WTC11 (cell line): ENCODE results near the gene C10orf120. TPM values are rescaled to one million over a fixed set of nuclear protein-coding genes. Genes with fewer than 3 reads are reported as not detected.
A peak's percentile ranks its signal among the peaks of the same experiment; 100 is the strongest.

Source experiments
- ATAC-seq: fragments of 200-7000 bp; cut with Tn5 transposase; 2 replicates; pipeline ENCODE4 v1.10.0; 2021; ENCODE audit warnings: mild to moderate bottlenecking, moderate library complexity
- CTCF ChIA-PET: fragments of 300-600 bp; sonication (Branson Sonifier 250); formaldehyde crosslinking; loops from one replicate; lab custom pipeline; 2021; ENCODE audit warnings: antibody characterized with exemption; lab: Charles Lee
- POLR2A ChIA-PET: fragments of 350-600 bp; sonication (Branson Sonifier 250); formaldehyde crosslinking; loops from one replicate; lab custom pipeline; 2021; ENCODE audit warnings: antibody characterized with exemption; lab: Charles Lee
- DNase-seq: peaks from one replicate; pipeline ENCODE4 v3.0.0; 2021; ENCODE audit warnings: low spot score
- H3K27ac Mint-ChIP-seq: 2 replicates; pipeline ENCODE4 v1.8.0; 2021; ENCODE audit warnings: mixed read lengths
- H3K27me3 Mint-ChIP-seq: 2 replicates; pipeline ENCODE4 v1.8.0; 2021; ENCODE audit warnings: low read depth, mild to moderate bottlenecking, moderate library complexity, mixed read lengths
- H3K36me3 Mint-ChIP-seq: 2 replicates; pipeline ENCODE4 v1.8.0; 2021; ENCODE audit warnings: mixed read lengths
- H3K4me1 Mint-ChIP-seq: 2 replicates; pipeline ENCODE4 v1.8.0; 2022; ENCODE audit warnings: mixed read lengths
- H3K4me3 Mint-ChIP-seq: 2 replicates; pipeline ENCODE4 v1.8.0; 2021; ENCODE audit warnings: mild to moderate bottlenecking, moderate library complexity, mixed read lengths
- H3K9me3 Mint-ChIP-seq: 2 replicates; pipeline ENCODE4 v1.8.0; 2021; ENCODE audit warnings: mixed read lengths
- ATF2 ChIP-seq: sonication (generic); formaldehyde crosslinking; IDR thresholded peaks from 2 replicates; pipeline ENCODE4 v1.8.1; 2022; ENCODE audit warnings: low read depth, missing genetic modification reagents, borderline replicate concordance
- ATF6 ChIP-seq: sonication (generic); formaldehyde crosslinking; IDR thresholded peaks from 2 replicates; pipeline ENCODE4 v1.8.1; 2023; ENCODE audit warnings: mild to moderate bottlenecking, missing genetic modification reagents
- E2F4 ChIP-seq: sonication (generic); formaldehyde crosslinking; IDR thresholded peaks from 2 replicates; pipeline ENCODE4 v1.8.1; 2022; ENCODE audit warnings: low read depth, mild to moderate bottlenecking, moderate library complexity, missing genetic modification reagents, borderline replicate concordance
- EMX1 ChIP-seq: fragments of 250-450 bp; sonication (Bioruptor Pico); IDR thresholded peaks from 2 replicates; pipeline ENCODE4 v1.8.0; 2021; ENCODE audit warnings: mild to moderate bottlenecking
- GRHL2 ChIP-seq: fragments of 250-450 bp; sonication (Bioruptor Pico); IDR thresholded peaks from 2 replicates; pipeline ENCODE4 v1.8.0; 2022; ENCODE audit warnings: mild to moderate bottlenecking, moderate library complexity; ENCODE audit not compliant: insufficient replicate concordance, severe bottlenecking
- MLX ChIP-seq: sonication (generic); formaldehyde crosslinking; IDR thresholded peaks from 2 replicates; pipeline ENCODE4 v1.8.1; 2023; ENCODE audit warnings: mild to moderate bottlenecking, missing genetic modification reagents, moderate library complexity
- NFATC4 ChIP-seq: fragments of 250-450 bp; sonication (Bioruptor Pico); IDR thresholded peaks from 2 replicates; pipeline ENCODE4 v1.9.0; 2021; ENCODE audit warnings: mild to moderate bottlenecking
- NFYB ChIP-seq: sonication (generic); formaldehyde crosslinking; conservative IDR thresholded peaks from 2 replicates; pipeline ENCODE4 v1.8.0; 2022; ENCODE audit warnings: low read depth, missing genetic modification reagents
- SMAD3 ChIP-seq: sonication (generic); formaldehyde crosslinking; IDR thresholded peaks from 2 replicates; pipeline ENCODE4 v1.8.0; 2022; ENCODE audit warnings: missing genetic modification reagents, mild to moderate bottlenecking, borderline replicate concordance
- SP1 ChIP-seq: sonication (generic); formaldehyde crosslinking; conservative IDR thresholded peaks from 2 replicates; pipeline ENCODE4 v1.8.1; 2022; ENCODE audit warnings: missing genetic modification reagents
- TEAD4 ChIP-seq: sonication (generic); formaldehyde crosslinking; IDR thresholded peaks from 2 replicates; pipeline ENCODE4 v1.8.0; 2022; ENCODE audit warnings: mild to moderate bottlenecking, missing genetic modification reagents
- TP53 ChIP-seq: sonication (generic); formaldehyde crosslinking; IDR thresholded peaks from 2 replicates; pipeline ENCODE4 v1.8.1; 2023; ENCODE audit warnings: mild to moderate bottlenecking, missing genetic modification reagents
- ZNF232 ChIP-seq: sonication (generic); formaldehyde crosslinking; IDR thresholded peaks from 2 replicates; pipeline ENCODE4 v1.8.0; 2022; ENCODE audit warnings: mild to moderate bottlenecking, missing genetic modification reagents
- ZNF416 ChIP-seq: fragments of 250-450 bp; sonication (Bioruptor Pico); IDR thresholded peaks from 2 replicates; pipeline ENCODE4 v1.9.0; 2021; ENCODE audit warnings: mild to moderate bottlenecking, inconsistent platforms
- total RNA-seq: library from RNA; stranded (reverse); gene quantifications from 3 replicates; pipeline ENCODE4 v1.2.3, GENCODE V29; 2021
- TF ChIP-seq, protein P1 (sequence below): sonication (generic); formaldehyde crosslinking; IDR thresholded peaks from 2 replicates; pipeline ENCODE4 v1.8.0; 2022; ENCODE audit warnings: mild to moderate bottlenecking, missing genetic modification reagents
- TF ChIP-seq, protein P2 (sequence below): sonication (generic); formaldehyde crosslinking; IDR thresholded peaks from 2 replicates; pipeline ENCODE4 v1.8.0; 2023; ENCODE audit warnings: missing genetic modification reagents, mild to moderate bottlenecking, borderline replicate concordance
- TF ChIP-seq, protein P3 (sequence below): sonication (generic); formaldehyde crosslinking; IDR thresholded peaks from 2 replicates; pipeline ENCODE4 v1.8.1; 2022; ENCODE audit warnings: mild to moderate bottlenecking, missing genetic modification reagents, moderate library complexity, borderline replicate concordance
- TF ChIP-seq, protein P4 (sequence below): fragments of 250-450 bp; sonication (Bioruptor Pico); IDR thresholded peaks from 2 replicates; pipeline ENCODE4 v1.8.0; 2021; ENCODE audit warnings: mild to moderate bottlenecking
- TF ChIP-seq, protein P5 (sequence below): sonication (generic); formaldehyde crosslinking; IDR thresholded peaks from 2 replicates; pipeline ENCODE4 v1.8.0; 2022; ENCODE audit warnings: mild to moderate bottlenecking, missing genetic modification reagents

C10orf120 gene
- total RNA-seq, 1 experiment from 2014 or later: not detected

DNA sequence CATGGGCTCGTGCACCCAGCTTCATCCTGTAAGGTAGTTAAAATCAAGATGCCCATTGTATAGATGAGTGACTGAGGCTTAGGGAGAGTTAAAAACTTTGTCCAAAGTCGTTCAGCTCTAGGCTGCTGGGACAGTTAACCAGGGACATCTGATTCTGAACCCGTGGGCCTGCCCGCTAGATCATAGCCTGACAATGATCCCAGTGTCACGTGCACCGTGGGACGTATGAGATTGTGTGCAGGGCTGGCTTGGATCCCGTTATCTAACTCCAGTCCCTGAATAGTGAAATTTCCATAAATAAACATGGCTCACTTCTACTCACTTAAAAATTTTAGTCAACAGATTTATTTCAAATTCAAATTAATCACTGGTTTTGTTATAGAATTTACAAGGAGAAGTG, 24.9 kb downstream of the C10orf120 start (continued):
- TF ChIP-seq, protein P1, sequence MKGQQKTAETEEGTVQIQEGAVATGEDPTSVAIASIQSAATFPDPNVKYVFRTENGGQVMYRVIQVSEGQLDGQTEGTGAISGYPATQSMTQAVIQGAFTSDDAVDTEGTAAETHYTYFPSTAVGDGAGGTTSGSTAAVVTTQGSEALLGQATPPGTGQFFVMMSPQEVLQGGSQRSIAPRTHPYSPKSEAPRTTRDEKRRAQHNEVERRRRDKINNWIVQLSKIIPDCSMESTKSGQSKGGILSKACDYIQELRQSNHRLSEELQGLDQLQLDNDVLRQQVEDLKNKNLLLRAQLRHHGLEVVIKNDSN (CRISPR knock-in tag): no peak
- TF ChIP-seq EMX1 (CRISPR knock-in tag) (no peak), GRHL2 (CRISPR knock-in tag) (no peak), MLX (CRISPR knock-in tag) (no peak), ATF2 (CRISPR knock-in tag) (no peak)
- TF ChIP-seq, protein P2, sequence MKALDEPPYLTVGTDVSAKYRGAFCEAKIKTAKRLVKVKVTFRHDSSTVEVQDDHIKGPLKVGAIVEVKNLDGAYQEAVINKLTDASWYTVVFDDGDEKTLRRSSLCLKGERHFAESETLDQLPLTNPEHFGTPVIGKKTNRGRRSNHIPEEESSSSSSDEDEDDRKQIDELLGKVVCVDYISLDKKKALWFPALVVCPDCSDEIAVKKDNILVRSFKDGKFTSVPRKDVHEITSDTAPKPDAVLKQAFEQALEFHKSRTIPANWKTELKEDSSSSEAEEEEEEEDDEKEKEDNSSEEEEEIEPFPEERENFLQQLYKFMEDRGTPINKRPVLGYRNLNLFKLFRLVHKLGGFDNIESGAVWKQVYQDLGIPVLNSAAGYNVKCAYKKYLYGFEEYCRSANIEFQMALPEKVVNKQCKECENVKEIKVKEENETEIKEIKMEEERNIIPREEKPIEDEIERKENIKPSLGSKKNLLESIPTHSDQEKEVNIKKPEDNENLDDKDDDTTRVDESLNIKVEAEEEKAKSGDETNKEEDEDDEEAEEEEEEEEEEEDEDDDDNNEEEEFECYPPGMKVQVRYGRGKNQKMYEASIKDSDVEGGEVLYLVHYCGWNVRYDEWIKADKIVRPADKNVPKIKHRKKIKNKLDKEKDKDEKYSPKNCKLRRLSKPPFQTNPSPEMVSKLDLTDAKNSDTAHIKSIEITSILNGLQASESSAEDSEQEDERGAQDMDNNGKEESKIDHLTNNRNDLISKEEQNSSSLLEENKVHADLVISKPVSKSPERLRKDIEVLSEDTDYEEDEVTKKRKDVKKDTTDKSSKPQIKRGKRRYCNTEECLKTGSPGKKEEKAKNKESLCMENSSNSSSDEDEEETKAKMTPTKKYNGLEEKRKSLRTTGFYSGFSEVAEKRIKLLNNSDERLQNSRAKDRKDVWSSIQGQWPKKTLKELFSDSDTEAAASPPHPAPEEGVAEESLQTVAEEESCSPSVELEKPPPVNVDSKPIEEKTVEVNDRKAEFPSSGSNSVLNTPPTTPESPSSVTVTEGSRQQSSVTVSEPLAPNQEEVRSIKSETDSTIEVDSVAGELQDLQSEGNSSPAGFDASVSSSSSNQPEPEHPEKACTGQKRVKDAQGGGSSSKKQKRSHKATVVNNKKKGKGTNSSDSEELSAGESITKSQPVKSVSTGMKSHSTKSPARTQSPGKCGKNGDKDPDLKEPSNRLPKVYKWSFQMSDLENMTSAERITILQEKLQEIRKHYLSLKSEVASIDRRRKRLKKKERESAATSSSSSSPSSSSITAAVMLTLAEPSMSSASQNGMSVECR (CRISPR knock-in tag): no peak

- H3K4me1 Mint-ChIP-seq: peaks cover 7% of the 10 kb centered on the region; the same call in 1 of the 2 replicates
- H3K4me3 Mint-ChIP-seq: no peak overlapping the region
- no peak for TF ChIP-seq ATF6 (CRISPR knock-in tag)
- H3K27me3 Mint-ChIP-seq: no peaks in the 10 kb centered on the region; the same call in none of the 2 replicates
- H3K27ac Mint-ChIP-seq: no peak overlapping the region
- CTCF ChIA-PET: interaction anchor here (1.2 to 1.3 kb wide), 2 partner anchors 25 to 375 kb away, joined by 3 to 4 read pairs; no protein-coding TSS in a partner anchor
- no peak for DNase-seq
- ATAC-seq: no peak
- POLR2A ChIA-PET: no interaction called here
- no peaks in the 10 kb centered on the region for H3K36me3 Mint-ChIP-seq
- 0 out of 2 replicates have a peak, but pooled peaks cover 6% of the 10 kb centered on the region for H3K9me3 Mint-ChIP-seq
These were observed 25.9 kb downstream of the C10orf120 start for GRCh38 chr10:122673731-122674130.

DNA sequence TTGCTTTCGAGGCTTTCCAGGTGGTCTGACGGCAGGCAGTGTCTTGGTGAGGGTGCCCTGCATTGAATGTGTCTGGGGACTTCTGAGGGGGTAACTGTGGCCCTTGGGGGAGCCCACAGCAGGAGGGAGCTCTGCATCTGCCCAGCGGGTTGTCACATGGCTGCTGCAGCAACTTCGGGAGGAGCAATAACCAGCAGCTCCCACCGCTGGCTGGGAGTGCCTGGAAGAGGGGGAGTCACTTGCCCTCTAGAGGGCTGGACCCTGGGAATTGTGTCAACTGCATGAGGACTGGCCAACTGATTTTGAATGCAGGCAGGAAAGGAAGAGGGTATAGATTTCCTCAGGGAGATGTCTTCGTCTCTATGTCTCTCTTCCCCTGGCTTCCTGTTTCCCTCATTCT, 26.4 kb downstream of the C10orf120 start:
- Mint-ChIP-seq H3K27ac (no peak overlapping the region), H3K4me3 (no peak overlapping the region), H3K36me3 (no peaks in the 10 kb centered on the region), H3K9me3 (0 out of 2 replicates have a peak, but pooled peaks cover 6% of the 10 kb centered on the region), H3K4me1 (peaks cover 7% of the 10 kb centered on the region; the same call in 1 of the 2 replicates), H3K27me3 (no peaks in the 10 kb centered on the region; the same call in none of the 2 replicates)
- ATAC-seq (peak; percentile 26; the same call in 1 of the 2 replicates), DNase-seq (no peak)
- ChIA-PET CTCF (interaction anchor here (1.2 to 1.3 kb wide), 2 partner anchors 25 to 374 kb away, joined by 3 to 4 read pairs; no protein-coding TSS in a partner anchor), POLR2A (no interaction called here)
- TF ChIP-seq SP1 (CRISPR knock-in tag) (no peak), NFATC4 (CRISPR knock-in tag) (no peak), ZNF416 (CRISPR knock-in tag) (no peak), TEAD4 (CRISPR knock-in tag) (no peak), NFYB (CRISPR knock-in tag) (no peak), TP53 (no peak), ZNF232 (CRISPR knock-in tag) (no peak), SMAD3 (no peak), E2F4 (CRISPR knock-in tag) (no peak)
- TF ChIP-seq, protein P3, sequence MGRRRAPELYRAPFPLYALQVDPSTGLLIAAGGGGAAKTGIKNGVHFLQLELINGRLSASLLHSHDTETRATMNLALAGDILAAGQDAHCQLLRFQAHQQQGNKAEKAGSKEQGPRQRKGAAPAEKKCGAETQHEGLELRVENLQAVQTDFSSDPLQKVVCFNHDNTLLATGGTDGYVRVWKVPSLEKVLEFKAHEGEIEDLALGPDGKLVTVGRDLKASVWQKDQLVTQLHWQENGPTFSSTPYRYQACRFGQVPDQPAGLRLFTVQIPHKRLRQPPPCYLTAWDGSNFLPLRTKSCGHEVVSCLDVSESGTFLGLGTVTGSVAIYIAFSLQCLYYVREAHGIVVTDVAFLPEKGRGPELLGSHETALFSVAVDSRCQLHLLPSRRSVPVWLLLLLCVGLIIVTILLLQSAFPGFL (CRISPR knock-in tag): no peak
- TF ChIP-seq, protein P4, sequence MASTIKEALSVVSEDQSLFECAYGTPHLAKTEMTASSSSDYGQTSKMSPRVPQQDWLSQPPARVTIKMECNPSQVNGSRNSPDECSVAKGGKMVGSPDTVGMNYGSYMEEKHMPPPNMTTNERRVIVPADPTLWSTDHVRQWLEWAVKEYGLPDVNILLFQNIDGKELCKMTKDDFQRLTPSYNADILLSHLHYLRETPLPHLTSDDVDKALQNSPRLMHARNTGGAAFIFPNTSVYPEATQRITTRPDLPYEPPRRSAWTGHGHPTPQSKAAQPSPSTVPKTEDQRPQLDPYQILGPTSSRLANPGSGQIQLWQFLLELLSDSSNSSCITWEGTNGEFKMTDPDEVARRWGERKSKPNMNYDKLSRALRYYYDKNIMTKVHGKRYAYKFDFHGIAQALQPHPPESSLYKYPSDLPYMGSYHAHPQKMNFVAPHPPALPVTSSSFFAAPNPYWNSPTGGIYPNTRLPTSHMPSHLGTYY (CRISPR knock-in tag): no peak
- TF ChIP-seq, protein P5, sequence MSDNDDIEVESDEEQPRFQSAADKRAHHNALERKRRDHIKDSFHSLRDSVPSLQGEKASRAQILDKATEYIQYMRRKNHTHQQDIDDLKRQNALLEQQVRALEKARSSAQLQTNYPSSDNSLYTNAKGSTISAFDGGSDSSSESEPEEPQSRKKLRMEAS (CRISPR knock-in tag): no peak
